Mesenchymal stem cell (in vitro differentiated cells and primary cell): ENCODE results near the gene PABPC3.

ENCODE experiments used
- DNase-seq: peaks from one replicate; pipeline ENCODE4 v3.0.0-alpha.2; 2013
- H2AFZ ChIP-seq: one replicate; pipeline ENCODE4 v1.6.1; 2013; ENCODE audit warnings: low read depth, mild to moderate bottlenecking, control low read depth, inconsistent platforms, low read length, moderate library complexity
- H2AK5ac ChIP-seq: 2 replicates; pipeline ENCODE4 v1.6.1; 2013; ENCODE audit warnings: low read length, moderate library complexity, mild to moderate bottlenecking, inconsistent platforms; ENCODE audit not compliant: severe bottlenecking
- H2BK120ac ChIP-seq: one replicate; pipeline ENCODE4 v1.6.1; 2013; ENCODE audit warnings: low read depth, mild to moderate bottlenecking, inconsistent platforms, low read length, moderate library complexity
- H2BK12ac ChIP-seq, 2 experiments: one replicate each; pipeline ENCODE4 v1.6.1; 2013; ENCODE audit warnings: inconsistent platforms in 2 of 2, low read length in 2 of 2, mild to moderate bottlenecking in 2 of 2, moderate library complexity in 2 of 2, control low read depth in 1 of 2
- H2BK15ac ChIP-seq: one replicate; pipeline ENCODE4 v1.6.1; 2013; ENCODE audit warnings: mild to moderate bottlenecking, low read depth, inconsistent platforms; ENCODE audit not compliant: poor library complexity, severe bottlenecking
- H2BK5ac ChIP-seq: 2 replicates; pipeline ENCODE4 v1.6.1; 2013; ENCODE audit warnings: low read depth, mild to moderate bottlenecking, low read length, control low read depth, inconsistent platforms; ENCODE audit not compliant: poor library complexity, severe bottlenecking
- H3K14ac ChIP-seq, 2 experiments: one replicate each; pipeline ENCODE4 v1.6.1; 2013; ENCODE audit warnings: inconsistent platforms in 2 of 2, low read length in 2 of 2, control low read depth in 1 of 2, mild to moderate bottlenecking in 1 of 2, moderate library complexity in 1 of 2
- H3K18ac ChIP-seq, 2 experiments: one replicate each; pipeline ENCODE4 v1.6.1; 2013; ENCODE audit warnings: inconsistent platforms in 2 of 2, low read length in 2 of 2, control low read depth in 1 of 2, low read depth in 1 of 2, mild to moderate bottlenecking in 1 of 2
- H3K23ac ChIP-seq, 2 experiments: one replicate each; pipeline ENCODE4 v1.6.1; 2013; ENCODE audit warnings: inconsistent platforms in 2 of 2, low read length in 2 of 2, mild to moderate bottlenecking in 2 of 2, moderate library complexity in 2 of 2, control low read depth in 1 of 2
- H3K27ac ChIP-seq: 2 replicates; pipeline ENCODE4 v1.5.1; 2013; ENCODE audit warnings: mild to moderate bottlenecking, moderate library complexity, low read length, control low read depth, inconsistent platforms; ENCODE audit not compliant: poor library complexity, severe bottlenecking
- H3K27me3 ChIP-seq, 2 experiments: 2 replicates each; pipeline versions ENCODE4 v1.6.1 to v1.7.0; 2013; ENCODE audit warnings: low read length in 2 of 2, mild to moderate bottlenecking in 2 of 2, moderate library complexity in 2 of 2, control low read depth in 1 of 2, inconsistent platforms in 1 of 2; ENCODE audit not compliant: control insufficient read depth in 1 of 2, insufficient read depth in 1 of 2
- H3K36me3 ChIP-seq, 2 experiments: 2 replicates each; pipeline versions ENCODE4 v1.6.1 to v1.7.0; 2013; ENCODE audit warnings: low read length in 2 of 2, control low read depth in 1 of 2, inconsistent platforms in 1 of 2, low read depth in 1 of 2, mild to moderate bottlenecking in 1 of 2; ENCODE audit not compliant: insufficient read depth in 2 of 2, control insufficient read depth in 1 of 2
- H3K4ac ChIP-seq, 2 experiments: one replicate each; pipeline ENCODE4 v1.6.1; 2013; ENCODE audit warnings: inconsistent platforms in 2 of 2, low read length in 2 of 2, mild to moderate bottlenecking in 2 of 2, moderate library complexity in 2 of 2, control low read depth in 1 of 2, low read depth in 1 of 2
- H3K4me1 ChIP-seq: 2 replicates; pipeline ENCODE4 v1.6.1; 2013; ENCODE audit warnings: low read depth, low read length, control low read depth; ENCODE audit not compliant: control insufficient read depth, insufficient read depth
- H3K4me2 ChIP-seq: 2 replicates; pipeline ENCODE4 v1.6.1; 2013; ENCODE audit warnings: low read length, mild to moderate bottlenecking, inconsistent platforms; ENCODE audit not compliant: poor library complexity, severe bottlenecking
- H3K4me3 ChIP-seq, 2 experiments: 2 replicates each; pipeline versions ENCODE4 v1.5.1 to v1.7.0; 2013; ENCODE audit warnings: low read length in 2 of 2, mild to moderate bottlenecking in 2 of 2, control low read depth in 1 of 2, low read depth in 1 of 2; ENCODE audit not compliant: insufficient read depth in 1 of 2
- H3K79me1 ChIP-seq: replicated peaks from 2 replicates; pipeline ENCODE4 v1.6.1; 2013; ENCODE audit warnings: mild to moderate bottlenecking, control low read depth, low read length, inconsistent platforms; ENCODE audit not compliant: poor library complexity, severe bottlenecking
- H3K9ac ChIP-seq: 2 replicates; pipeline ENCODE4 v1.7.0; 2013; ENCODE audit warnings: mild to moderate bottlenecking, low read length, moderate library complexity
- H3K9me3 ChIP-seq: 2 replicates; pipeline ENCODE4 v1.7.0; 2013; ENCODE audit warnings: mild to moderate bottlenecking, low read length; ENCODE audit not compliant: control insufficient read depth
- H4K8ac ChIP-seq: one replicate; pipeline ENCODE4 v1.6.1; 2013; ENCODE audit warnings: inconsistent platforms, mild to moderate bottlenecking, low read length, moderate library complexity
- H4K91ac ChIP-seq: one replicate; pipeline ENCODE4 v1.6.1; 2013; ENCODE audit warnings: mild to moderate bottlenecking, low read length, inconsistent platforms
- WGBS: methylation state at CpG from one replicate; pipeline ENCODE4 v1.1.7; 2013; ENCODE audit warnings: mixed read lengths; 5-methylcytosine and 5-hydroxymethylcytosine counted together

The PABPC3 gene

DNA sequence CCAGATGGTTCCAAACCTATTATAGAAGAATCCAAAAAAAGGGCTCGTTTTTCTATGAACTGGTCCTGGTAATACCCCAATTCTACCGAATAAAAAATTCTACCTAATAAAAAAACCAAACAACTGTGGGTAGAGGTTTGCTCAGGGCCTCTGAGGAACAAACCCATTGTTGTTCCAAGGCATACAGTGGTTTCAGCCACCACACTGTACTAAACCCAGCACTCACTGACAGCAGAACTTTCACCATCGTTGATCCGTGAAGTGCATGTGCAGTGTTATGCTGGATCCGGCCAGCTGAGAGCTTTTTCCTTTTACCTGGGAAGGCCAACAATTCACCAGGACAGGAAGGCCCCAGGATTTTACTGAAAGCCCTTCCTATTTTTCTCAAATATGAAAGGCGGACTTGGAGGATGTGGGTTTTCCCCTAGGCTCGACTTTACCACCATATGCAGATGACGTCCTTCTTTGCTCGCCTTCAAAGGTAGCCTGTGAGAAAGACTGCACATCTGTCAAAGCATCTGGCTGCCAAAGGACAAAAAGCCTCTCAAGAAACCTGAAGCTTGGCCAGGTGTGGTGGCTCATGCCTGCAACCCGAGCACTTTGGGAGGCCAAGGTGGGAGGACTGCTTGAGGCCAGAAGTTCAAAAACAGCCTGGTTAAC is 7.2 kb upstream of the PABPC3 start:
- H3K9ac ChIP-seq = no peak overlapping the region
- H3K27me3 ChIP-seq = peaks cover 15 to 32% of the 10 kb centered on the region in 2 experiments
- DNase-seq = no peak
- H4K91ac ChIP-seq = no peak overlapping the region
- 80% methylated on average over 10 of the region's 10 CpGs for WGBS
- no peak overlapping the region for H2AFZ ChIP-seq
- no peak overlapping the region for H3K18ac ChIP-seq
- H2BK120ac ChIP-seq = no peak overlapping the region
- H3K9me3 ChIP-seq = no peaks in the 10 kb centered on the region
- no peak overlapping the region for H2BK15ac ChIP-seq
- H4K8ac ChIP-seq = no peak overlapping the region
- no peak overlapping the region for H2AK5ac ChIP-seq
- H3K36me3 ChIP-seq = no peaks in the 10 kb centered on the region
- H3K4me3 ChIP-seq = no peak overlapping the region
- no peak overlapping the region for H3K14ac ChIP-seq
- H3K79me1 ChIP-seq = no peaks in the 10 kb centered on the region
- H3K23ac ChIP-seq = no peak overlapping the region
- H3K4me1 ChIP-seq = no peaks in the 10 kb centered on the region
- H3K4me2 ChIP-seq = no peak overlapping the region
- H2BK5ac ChIP-seq = no peak overlapping the region
- H3K4ac ChIP-seq = no peak overlapping the region
- no peak overlapping the region for H3K27ac ChIP-seq
- H2BK12ac ChIP-seq = no peak overlapping the region

DNA sequence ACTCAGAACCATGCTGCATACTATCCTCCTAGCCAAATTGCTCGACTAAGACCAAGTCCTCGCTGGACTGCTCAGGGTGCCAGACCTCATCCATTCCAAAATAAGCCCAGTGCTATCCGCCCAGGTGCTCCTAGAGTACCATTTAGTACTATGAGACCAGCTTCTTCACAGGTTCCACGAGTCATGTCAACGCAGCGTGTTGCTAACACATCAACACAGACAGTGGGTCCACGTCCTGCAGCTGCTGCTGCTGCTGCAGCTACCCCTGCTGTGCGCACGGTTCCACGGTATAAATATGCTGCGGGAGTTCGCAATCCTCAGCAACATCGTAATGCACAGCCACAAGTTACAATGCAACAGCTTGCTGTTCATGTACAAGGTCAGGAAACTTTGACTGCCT is 1.5 kb downstream of the PABPC3 start:
- H3K23ac ChIP-seq = no peak overlapping the region
- H3K36me3 ChIP-seq = no peaks in the 10 kb centered on the region
- H3K27ac ChIP-seq = no peak overlapping the region
- no peak overlapping the region for H2BK15ac ChIP-seq
- H3K9ac ChIP-seq = no peak overlapping the region
- H3K4ac ChIP-seq = no peak overlapping the region
- H3K18ac ChIP-seq = no peak overlapping the region
- no peak overlapping the region for H2BK5ac ChIP-seq
- 77% methylated on average over 13 of the region's 13 CpGs for WGBS
- H3K27me3 ChIP-seq = peaks cover 0 to 22% of the 10 kb centered on the region in 2 experiments
- H3K14ac ChIP-seq = no peak overlapping the region
- no peaks in the 10 kb centered on the region for H3K9me3 ChIP-seq
- H3K4me2 ChIP-seq = no peak overlapping the region
- no peak overlapping the region for H4K8ac ChIP-seq
- no peak overlapping the region for H4K91ac ChIP-seq
- no peaks in the 10 kb centered on the region for H3K4me1 ChIP-seq
- no peak overlapping the region for H2BK120ac ChIP-seq
- no peak for DNase-seq
- H2AFZ ChIP-seq = no peak overlapping the region
- no peak overlapping the region for H3K4me3 ChIP-seq
- no peaks in the 10 kb centered on the region for H3K79me1 ChIP-seq
- no peak overlapping the region for H2BK12ac ChIP-seq
- no peak overlapping the region for H2AK5ac ChIP-seq

DNA sequence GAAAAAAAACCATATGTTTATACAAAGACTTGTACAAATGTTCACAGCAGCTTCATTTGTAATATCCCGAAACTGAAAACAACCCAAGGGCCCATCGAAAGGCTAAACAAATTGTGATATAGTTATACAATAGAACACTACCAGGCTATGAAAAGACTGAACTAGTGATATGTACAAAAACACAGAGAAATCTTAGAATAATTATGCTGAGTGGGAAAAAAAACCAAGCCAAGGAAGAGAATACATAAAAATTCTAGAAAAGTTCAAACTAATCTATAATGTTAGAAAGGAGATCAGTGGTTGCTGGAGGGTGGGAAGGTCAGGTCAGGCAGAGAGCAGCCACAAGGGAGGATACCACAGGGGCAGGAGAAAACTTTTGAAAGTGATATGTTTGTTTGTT is 7.8 kb downstream of the PABPC3 start:
- Histone ChIP-seq H3K9ac (no peak overlapping the region), H2BK120ac (no peak overlapping the region), H3K4me2 (no peak overlapping the region), H2BK15ac (no peak overlapping the region), H2BK5ac (no peak overlapping the region), H3K14ac (no peak overlapping the region), H3K4me1 (no peaks in the 10 kb centered on the region), H2AFZ (no peak overlapping the region), H2BK12ac (no peak overlapping the region), H3K4ac (no peak overlapping the region), H3K79me1 (no peaks in the 10 kb centered on the region), H4K91ac (no peak overlapping the region), H2AK5ac (no peak overlapping the region), H3K4me3 (no peak overlapping the region), H3K23ac (no peak overlapping the region), H3K36me3 (no peaks in the 10 kb centered on the region), H3K27me3 (peaks cover 0 to 3% of the 10 kb centered on the region in 2 experiments), H3K18ac (no peak overlapping the region), H4K8ac (no peak overlapping the region), H3K27ac (no peak overlapping the region), H3K9me3 (no peaks in the 10 kb centered on the region)
- no peak for DNase-seq
- no CpG with 5 or more reads among the region's 2 CpGs for WGBS

DNA sequence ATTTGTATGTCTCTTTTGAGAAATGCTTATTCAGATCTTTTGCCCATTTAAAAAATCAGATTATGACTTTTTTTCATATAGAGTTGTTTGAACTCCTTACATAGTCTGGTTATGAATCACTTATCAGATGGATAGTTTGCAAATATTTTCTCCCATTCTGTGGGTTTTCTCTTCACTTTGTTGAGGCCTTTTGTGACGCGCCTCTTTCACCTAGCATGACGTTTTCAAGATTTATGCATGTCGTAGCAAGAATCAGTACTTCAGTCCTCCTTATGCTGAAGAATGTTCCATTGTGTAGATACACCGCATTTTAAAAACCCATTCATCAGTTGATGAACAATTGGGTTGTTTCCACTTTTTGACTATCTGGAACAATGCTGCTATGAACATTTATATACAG is 13.4 kb downstream of the PABPC3 start:
- Histone ChIP-seq H3K9ac (no peak overlapping the region), H3K23ac (no peak overlapping the region), H4K91ac (no peak overlapping the region), H3K27me3 (peaks cover 9 to 17% of the 10 kb centered on the region in 2 experiments), H2BK15ac (no peak overlapping the region), H2BK5ac (no peak overlapping the region), H4K8ac (no peak overlapping the region), H3K14ac (no peak overlapping the region), H2BK120ac (no peak overlapping the region), H3K27ac (no peak overlapping the region), H3K9me3 (no peaks in the 10 kb centered on the region), H3K18ac (no peak overlapping the region), H2AFZ (no peak overlapping the region), H2BK12ac (no peak overlapping the region), H3K4me1 (no peaks in the 10 kb centered on the region), H3K79me1 (no peaks in the 10 kb centered on the region), H3K4me3 (no peak overlapping the region), H3K4ac (no peak overlapping the region), H3K4me2 (no peak overlapping the region), H3K36me3 (no peaks in the 10 kb centered on the region), H2AK5ac (no peak overlapping the region)
- no peak for DNase-seq
- WGBS = 91% methylated on average over 4 of the region's 5 CpGs
